GM18502 (cell line): Measurements from ENCODE around the gene NPC2.

Source experiments
- ATAC-seq: cut with Tn5 transposase; IDR thresholded peaks from one replicate; pipeline ENCODE4 v1.9.1; 2021; ENCODE audit warnings: mild to moderate bottlenecking; ENCODE audit not compliant: unreplicated experiment, poor library complexity

The NPC2 gene

GRCh38 chr14:74504412-74504811 lies 11.3 kb upstream of the NPC2 start:
- no peak for ATAC-seq

DNA sequence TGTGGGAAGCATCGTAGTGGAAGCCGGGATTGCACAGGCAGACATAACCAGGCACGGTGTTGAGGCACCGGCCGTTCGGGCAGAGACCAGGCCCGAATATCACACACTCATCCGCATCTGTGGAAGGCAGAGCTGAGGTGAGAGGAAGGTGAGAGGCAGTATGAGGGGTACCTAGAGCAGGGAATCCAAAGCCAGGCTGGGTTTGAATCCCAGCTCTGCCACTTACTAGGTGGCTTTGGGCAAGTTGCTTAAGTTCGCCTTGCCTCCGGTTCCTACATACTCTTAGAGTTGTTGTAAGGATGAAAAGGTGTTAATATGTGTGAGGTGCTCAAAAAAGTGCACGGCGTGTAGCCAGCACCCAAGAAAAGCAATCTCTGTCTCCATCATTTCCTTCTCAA lies 10.8 kb upstream of the NPC2 start:
- ATAC-seq, result no peak

DNA sequence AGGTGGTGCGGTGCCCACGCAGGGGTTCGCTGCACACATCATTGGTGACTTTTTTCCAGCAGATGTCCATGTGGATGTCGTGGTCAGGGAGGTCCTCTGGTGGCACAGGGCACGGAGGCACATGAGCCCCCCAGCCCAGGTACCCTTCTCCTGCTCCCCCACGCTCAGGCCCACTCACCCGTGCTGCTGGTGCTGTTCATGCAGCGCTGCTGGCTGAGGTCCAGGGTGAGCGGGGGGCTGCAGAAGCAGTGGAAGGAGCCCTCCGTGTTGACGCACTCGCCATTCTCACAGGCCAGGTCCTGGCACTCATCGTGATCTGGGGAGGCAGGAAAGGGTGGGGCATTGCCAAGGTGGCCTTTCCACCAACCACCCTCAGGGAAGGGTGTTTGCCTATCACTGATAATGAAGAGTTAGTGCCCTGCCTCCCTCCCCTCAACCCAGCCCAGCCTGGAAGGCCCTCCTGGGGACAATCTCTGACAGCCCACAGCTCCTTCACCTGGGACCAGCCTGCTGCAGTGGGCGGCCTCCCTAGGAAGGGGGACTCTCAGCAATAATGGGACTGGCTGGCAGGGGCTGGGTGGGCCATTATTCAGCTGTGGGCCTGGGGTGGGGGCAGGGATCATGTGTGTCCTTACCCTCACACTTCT lies 10.3 kb upstream of the NPC2 start:
- no peak for ATAC-seq

GRCh38 chr14:74502236-74503019 lies 9.3 kb upstream of the NPC2 start:
- ATAC-seq, result no peak

GRCh38 chr14:74501691-74502090 lies 8.6 kb upstream of the NPC2 start:
- ATAC-seq, result no peak

DNA sequence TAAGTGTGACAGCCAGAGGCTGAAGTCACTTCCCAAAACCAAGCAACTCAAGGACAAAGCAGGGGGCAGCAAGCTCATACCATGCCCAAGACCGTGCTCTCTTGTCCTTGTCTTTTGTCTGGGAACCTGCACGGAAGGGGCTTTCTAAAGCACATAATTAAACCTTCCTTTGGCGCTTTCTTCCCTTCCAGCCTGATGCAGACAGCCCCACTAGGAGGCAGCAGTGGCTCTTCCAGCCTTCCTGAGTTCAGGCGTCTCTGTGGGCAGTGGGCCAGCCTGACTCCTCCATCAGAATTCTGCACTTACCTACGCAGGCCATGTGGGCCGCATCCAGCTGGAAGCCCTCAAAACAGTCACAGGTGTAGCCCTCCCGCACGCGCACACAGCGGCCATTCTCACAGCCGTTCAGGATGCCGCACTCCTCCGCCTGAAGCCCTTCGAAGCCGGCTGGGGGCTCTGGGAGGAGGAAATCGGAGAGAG lies 8.1 kb upstream of the NPC2 start:
- no peak for ATAC-seq

DNA sequence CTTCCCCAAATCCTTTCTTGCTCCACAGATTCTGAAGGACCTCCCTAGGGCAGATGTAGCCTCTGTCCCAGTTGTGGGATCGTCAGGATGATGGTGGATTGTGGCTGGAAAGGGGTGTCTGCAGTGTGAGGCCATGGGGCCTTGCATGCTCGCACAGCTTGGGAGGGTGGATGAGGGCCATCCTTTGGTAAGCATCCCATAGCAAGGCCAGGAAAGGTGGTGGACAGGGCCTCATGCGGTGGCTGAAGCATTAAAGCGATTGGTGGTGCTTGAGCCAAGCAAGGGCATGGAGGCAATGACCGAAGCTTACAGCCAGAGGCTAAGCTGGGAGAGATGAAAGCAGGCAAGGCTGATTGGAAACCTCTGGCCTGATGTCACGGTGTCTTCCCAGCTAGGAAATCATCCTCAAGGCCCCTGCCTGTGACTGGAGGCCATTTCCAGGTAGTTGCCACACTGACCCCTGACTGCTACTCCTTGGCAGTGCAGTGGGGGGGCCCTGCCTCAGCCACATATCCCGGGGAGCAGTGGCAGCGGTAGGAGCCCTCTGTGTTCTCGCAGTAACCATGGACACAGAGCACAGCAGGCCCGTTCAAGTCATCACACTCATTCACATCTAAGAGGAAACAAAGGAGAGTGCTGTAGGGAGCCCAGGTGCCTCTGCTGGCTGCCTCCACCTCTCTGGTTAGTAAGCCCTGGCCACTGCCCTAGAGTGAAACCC lies 7.5 kb upstream of the NPC2 start:
- no peak for ATAC-seq

- no peak for ATAC-seq
These were observed 2.3 kb upstream of the NPC2 start for GRCh38 chr14:74495356-74495755.

GRCh38 chr14:74493343-74494261 lies 497 bp upstream of the NPC2 start, which contains the start of gene ISCA2:
TSS of gene ISCA2 (plus strand) at chr14:74493765. CDS start at chr14:74493775, 10 bp downstream.
- ATAC-seq, result peak; percentile 89

DNA sequence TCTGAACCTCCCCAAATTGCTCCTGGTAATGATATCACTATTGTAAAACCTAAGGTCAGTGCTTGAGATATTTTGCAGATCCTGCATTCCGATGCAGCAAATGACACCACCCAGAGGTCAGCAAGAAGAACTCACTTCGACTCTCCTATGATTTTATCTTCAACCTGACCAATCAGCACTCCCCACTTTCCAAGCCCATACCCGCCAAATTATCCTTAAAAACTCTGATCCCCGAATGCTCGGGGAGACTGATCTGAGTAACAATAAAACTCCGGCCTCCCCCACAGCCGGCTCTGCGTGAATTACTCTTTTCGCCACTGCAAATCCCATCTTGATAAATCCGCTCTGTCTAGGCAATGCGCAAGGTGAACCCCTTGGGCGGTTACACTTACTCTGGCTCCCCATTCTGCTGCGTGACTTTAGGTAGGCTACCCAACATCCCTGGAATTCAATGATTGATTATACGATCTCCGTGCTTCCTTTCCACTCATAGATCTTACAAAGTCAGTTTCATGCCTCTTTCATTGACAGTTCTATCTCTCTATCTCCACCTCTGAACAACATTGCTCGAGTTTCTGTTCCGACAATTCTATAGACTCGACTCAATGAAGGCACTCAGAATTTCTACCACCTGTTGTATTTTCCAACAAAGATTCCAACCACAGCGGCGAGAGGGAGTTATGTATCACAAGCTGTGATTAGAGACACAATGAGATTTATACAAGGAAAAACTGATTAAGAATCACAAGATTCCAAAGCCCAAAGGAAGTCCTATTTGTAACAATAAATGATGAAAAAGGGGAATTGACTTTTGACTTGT lies 939 bp downstream of the NPC2 start:
- no peak for ATAC-seq

GRCh38 chr14:74490486-74490885 lies 2.6 kb downstream of the NPC2 start:
- no peak for ATAC-seq

DNA sequence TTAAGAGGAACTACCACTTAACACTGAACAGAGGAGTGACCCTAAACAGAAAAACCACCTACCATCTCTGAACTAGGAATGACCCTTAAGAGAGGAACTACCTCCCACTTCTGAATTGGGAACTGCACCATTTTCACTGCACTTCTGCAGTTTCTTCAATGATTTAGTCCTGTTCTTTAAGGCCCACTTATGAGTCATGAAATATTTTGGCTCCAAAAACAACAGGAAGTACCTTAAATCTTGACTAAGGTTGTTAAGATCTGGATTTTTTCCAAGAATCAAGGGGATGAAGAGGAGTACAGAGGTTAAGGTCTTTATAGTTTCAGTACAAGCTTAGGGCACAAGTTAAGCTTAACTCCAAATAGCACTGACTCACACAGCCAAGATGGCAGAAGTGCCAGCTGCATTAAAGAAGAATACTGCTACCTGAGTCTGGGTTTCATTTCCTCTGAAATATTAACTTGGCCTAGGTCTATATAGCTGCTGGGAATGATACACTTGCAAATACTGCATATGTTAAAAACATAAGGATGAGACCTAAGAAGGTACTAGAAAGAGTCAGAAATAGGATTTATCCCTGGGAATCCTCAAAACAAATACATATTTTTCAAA lies 4.2 kb downstream of the NPC2 start:
- no peak for ATAC-seq

DNA sequence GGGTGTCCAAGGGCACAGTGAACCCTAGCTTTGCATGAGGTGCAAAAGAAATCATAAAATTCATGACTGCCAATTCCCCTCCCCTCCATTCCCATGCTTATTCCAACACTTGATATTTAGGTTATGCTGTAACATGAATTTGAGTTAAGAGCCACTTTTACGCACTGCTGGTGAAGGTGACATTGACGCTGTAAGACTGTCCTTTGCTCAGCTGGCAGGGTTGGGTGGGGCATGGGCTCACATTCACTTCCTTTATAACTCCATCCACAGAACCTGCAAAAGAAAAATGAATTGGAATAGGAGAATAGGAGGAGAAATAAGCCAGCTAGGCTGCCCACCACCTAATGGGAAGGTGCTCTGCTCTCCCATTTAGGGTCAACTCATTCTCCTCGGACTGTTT lies 6.9 kb downstream of the NPC2 start:
- no peak for ATAC-seq

DNA sequence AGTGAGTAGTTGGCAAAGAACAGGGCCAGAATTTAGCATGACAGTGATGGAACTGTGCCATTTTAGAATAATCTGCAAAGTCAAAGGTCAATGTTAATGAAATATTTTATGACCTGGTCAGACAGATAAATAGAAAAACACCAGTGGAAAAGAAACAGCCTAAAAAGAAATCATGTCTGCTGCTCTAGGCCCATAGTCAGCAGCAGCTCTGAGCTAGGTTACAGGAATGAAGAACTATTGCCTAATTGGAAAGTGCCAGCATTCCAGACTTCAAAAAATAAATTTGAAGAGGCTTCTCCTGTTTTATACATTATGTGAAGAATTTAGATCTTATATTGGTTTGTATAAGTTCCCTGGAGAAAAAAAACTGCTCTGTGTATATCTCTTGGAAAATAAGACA lies 9.8 kb downstream of the NPC2 start:
- no peak for ATAC-seq

DNA sequence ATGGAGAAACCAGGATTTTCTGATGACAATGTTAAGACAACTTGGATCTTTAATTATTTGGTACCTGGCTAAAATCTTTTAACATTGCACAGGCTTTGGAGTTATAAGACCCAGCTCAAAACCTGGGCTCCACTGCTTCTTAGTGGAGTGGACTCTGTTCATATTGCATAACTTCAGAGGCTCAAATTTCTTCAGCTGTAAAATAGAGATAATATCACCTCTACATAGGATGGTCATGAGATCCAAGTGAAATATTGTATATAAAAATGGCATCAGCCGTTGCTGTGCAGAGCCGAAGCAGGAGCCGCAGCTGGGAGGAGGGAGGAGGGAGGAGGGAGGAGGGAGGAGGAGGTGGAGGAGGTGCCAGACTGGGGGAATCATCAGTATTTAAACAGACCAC lies 10.5 kb downstream of the NPC2 start:
- no peak for ATAC-seq

- no peak for ATAC-seq
These were observed 13.1 kb downstream of the NPC2 start for GRCh38 chr14:74480046-74480445.

- no peak for ATAC-seq
These were observed 14.0 kb downstream of the NPC2 start for GRCh38 chr14:74478996-74479635.

- ATAC-seq, result no peak
These were observed 16.5 kb downstream of the NPC2 start for GRCh38 chr14:74476607-74477006.
